NCI-H1694 (cell line): ENCODE measurements around the gene PGS1.
A peak's percentile ranks its signal among the peaks of the same experiment; 100 is the strongest.

Experiments used
- DNase-seq: peaks from one replicate; lab custom pipeline; 2025; lab: John Stamatoyannopoulos, UW

PGS1 gene

GRCh38 chr17:78364436-78365281 is 13.8 kb upstream of the PGS1 start:
- DNase-seq, result no peak

GRCh38 chr17:78365561-78366108 is 12.8 kb upstream of the PGS1 start:
- DNase-seq, result no peak

- no peak for DNase-seq
These were observed 12.2 kb upstream of the PGS1 start for GRCh38 chr17:78366109-78366848.

GRCh38 chr17:78367193-78367592 is 11.3 kb upstream of the PGS1 start:
- DNase-seq, result no peak

GRCh38 chr17:78368348-78368747 is 10.1 kb upstream of the PGS1 start:
- peak; percentile 21 for DNase-seq

- DNase-seq, result no peak
These were observed 9.5 kb upstream of the PGS1 start for GRCh38 chr17:78368854-78369495.

GRCh38 chr17:78369791-78370381 is 8.6 kb upstream of the PGS1 start:
- no peak for DNase-seq

GRCh38 chr17:78371056-78371455 is 7.4 kb upstream of the PGS1 start:
- peak; percentile 29 for DNase-seq

- no peak for DNase-seq
These were observed 5.6 kb upstream of the PGS1 start for GRCh38 chr17:78372841-78373240.

- DNase-seq, result no peak
These were observed 4.3 kb upstream of the PGS1 start for GRCh38 chr17:78374189-78374588.

- no peak for DNase-seq
These were observed 3.7 kb upstream of the PGS1 start for GRCh38 chr17:78374631-78375274.

GRCh38 chr17:78375401-78376151 is 2.9 kb upstream of the PGS1 start:
- no peak for DNase-seq

- no peak for DNase-seq
These were observed 2.3 kb upstream of the PGS1 start for GRCh38 chr17:78376161-78376560.

GRCh38 chr17:78377858-78378224 is 608 bp upstream of the PGS1 start:
- no peak for DNase-seq

GRCh38 chr17:78379131-78379491 is 662 bp downstream of the PGS1 start:
- DNase-seq, result no peak

GRCh38 chr17:78380370-78380769 is 1.9 kb downstream of the PGS1 start:
- no peak for DNase-seq

GRCh38 chr17:78381601-78382232 is 3.3 kb downstream of the PGS1 start:
- no peak for DNase-seq

GRCh38 chr17:78383725-78384471 is 5.4 kb downstream of the PGS1 start:
- no peak for DNase-seq

- no peak for DNase-seq
These were observed 6.2 kb downstream of the PGS1 start for GRCh38 chr17:78384479-78385175.
